GM19328 (cell line): Measurements from ENCODE around the gene SELENOK.
"Not testable (repeated sequence)": the region's sequence is repeated elsewhere in the genome, so short reads cannot be mapped to it uniquely, and the experiment has no call there.

ENCODE experiments used
- ATAC-seq: cut with Tn5 transposase; IDR thresholded peaks from one replicate; pipeline ENCODE4 v1.9.1; 2021; ENCODE audit warnings: mild to moderate bottlenecking, moderate library complexity; ENCODE audit not compliant: unreplicated experiment

The SELENOK gene

DNA sequence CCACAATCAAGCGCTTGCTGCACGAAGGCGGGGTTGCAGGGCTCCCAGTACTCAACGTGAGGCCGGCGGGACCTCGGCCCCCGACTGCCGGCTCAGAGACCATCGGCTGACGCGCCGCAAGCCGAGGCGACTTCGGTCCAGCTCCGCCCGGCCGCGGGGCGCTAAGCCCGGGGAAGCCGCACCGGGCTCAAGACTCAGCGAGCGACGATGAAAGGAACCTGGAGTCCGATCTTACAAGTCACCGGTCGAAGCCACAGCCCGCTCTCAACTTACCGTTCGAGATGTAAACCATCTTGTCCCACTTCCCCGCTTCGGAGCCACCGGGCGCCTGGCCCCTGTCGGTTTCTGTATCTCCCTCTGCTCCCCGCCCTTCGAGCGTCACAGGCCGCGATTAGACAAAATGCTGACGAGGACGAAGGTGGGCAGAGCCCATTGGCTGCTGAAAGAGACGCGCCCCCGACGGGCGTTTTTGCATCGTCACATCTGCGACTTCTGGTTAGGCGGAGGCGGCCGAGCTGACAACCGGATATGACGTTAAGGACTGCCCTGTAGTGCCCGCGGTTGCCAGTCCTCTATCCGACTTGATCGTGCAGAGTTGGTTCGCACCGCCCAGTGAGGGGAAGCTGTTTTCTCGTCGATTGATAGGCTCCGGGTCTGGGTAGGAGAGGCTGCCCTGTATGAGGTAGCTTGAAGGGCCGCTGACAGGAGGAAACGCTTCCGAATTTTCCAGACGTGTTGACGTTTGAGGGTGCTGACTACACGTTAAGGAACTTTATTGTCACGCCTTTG lies at the start of gene SELENOK:
Gene SELENOK (minus strand): TSS at position 363 of the 789 bp plus-strand sequence.
- peak; percentile 99 for ATAC-seq

- ATAC-seq = no peak
These were observed 49.5 kb upstream of the SELENOK start for GRCh38 chr3:53941184-53941583.

DNA sequence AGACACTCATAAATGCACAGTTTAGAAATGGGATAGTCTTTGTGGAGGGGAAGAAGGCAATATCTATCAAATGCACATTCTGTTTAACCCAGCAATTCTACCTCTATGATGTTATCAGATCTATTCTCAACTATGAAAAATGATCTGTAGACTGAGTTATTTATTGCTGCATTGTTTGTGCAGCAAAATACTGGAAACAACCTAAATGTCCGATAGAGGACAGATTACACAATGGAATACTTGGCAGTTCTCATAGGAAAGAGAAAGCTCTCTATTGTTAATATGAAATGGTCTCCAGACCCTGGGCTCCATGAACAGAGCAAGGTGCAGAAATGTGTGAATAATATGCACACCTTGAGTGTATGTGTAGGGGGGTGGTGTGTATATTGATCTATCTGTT lies 49.0 kb upstream of the SELENOK start:
- no peak for ATAC-seq

GRCh38 chr3:53939813-53940212 lies 48.2 kb upstream of the SELENOK start:
- no peak for ATAC-seq

DNA sequence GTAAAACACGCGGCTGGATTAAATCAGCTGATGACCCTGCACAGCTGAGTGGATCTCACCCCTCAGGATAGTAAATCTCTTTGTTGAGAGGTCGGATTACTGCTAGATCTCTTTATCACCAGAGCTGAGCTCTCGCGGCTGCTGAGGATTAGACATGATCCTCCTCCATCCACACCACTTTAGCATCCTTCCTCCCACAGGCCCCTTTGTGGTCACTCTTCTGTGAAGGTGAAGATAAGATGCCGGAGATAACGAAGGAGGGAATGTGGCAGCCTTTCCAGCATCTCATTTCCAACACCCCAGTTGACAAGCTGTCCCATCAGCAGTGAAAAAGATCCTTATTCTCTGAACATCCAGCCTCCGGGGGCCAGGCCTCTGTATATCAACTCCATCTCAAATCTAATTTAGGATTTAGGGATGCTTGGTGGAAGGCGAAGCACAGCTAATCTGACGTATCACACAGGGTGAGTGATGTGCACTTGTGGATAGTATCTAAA lies 47.5 kb upstream of the SELENOK start:
- ATAC-seq = no peak

GRCh38 chr3:53938645-53939044 lies 47.0 kb upstream of the SELENOK start:
- no peak for ATAC-seq

GRCh38 chr3:53936347-53936746 lies 44.7 kb upstream of the SELENOK start:
- ATAC-seq = no peak

GRCh38 chr3:53935283-53935901 lies 43.7 kb upstream of the SELENOK start:
- ATAC-seq = no peak

GRCh38 chr3:53927208-53927872 lies 35.7 kb upstream of the SELENOK start:
- not testable (repeated sequence) for ATAC-seq

DNA sequence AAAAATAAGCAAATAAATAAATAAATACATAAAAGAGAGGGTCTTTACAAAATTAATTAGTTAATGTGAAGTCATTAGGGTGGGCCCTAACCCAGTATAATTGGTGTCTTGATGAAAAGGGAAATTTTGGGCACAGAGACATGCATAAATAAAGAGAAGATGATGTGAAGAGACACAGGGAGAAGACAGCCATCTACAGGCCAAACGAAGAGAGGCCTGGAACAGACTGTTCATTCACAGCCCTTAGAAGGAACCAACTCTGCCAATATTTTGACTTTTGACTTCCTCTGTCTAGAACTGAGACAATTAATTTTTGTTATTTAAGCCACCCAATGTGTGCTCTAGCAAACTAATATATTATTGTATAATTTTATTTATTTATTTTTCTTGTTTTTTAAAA lies 29.6 kb upstream of the SELENOK start:
- no peak for ATAC-seq

- ATAC-seq = no peak
These were observed 28.1 kb upstream of the SELENOK start for GRCh38 chr3:53919741-53920140.

GRCh38 chr3:53913401-53913800 lies 21.7 kb upstream of the SELENOK start:
- ATAC-seq = no peak

GRCh38 chr3:53902711-53903110 lies 11.1 kb upstream of the SELENOK start:
- no peak for ATAC-seq

DNA sequence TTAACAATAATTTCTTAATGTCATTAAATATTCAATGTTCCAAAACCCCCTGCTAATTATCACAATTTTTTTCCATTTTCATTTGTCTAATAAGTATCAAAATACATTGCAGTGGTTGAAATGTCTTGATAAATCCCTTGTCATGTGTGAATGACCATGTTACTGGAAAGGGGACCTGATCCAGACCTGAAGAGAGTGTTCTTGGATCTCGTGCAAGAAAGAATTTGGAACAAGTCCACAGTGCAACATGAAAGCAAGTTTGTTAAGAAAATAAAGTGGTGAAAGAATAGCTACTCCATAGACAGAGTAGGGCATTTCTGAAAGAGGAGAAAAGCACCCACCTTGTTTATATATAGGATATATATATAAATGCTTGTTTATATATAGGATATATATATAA lies 10.4 kb upstream of the SELENOK start:
- no peak for ATAC-seq

DNA sequence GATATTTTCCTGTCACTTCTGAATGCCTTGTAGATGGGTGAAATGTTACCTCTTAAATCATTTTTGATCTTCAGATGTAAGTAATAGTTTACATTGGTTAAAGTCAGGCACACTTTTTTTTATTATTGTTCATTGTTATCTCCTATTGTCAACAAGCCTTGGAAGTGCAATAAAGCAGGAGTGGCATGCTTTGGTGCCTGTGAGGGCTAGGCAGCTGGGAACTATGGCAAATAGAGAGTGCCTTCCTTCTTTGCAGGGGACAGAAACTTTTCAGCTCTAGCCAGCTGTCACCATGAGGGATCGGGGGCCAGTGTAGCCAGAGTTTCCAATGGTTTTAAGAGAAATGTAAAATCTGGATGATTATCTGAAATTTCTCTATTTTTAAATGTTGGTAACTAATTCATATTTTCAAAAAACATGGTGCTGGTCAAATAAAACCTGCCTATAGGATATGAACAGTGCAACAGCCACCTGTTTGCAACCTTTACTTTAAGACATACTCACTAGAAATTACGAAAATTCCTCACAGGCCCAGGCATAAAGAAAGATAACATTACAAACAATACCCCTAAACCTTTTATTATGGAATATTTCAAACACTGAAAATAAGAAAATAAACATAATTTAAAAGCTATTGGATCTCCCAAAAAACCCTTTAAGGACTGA lies 9.1 kb upstream of the SELENOK start:
- no peak for ATAC-seq

DNA sequence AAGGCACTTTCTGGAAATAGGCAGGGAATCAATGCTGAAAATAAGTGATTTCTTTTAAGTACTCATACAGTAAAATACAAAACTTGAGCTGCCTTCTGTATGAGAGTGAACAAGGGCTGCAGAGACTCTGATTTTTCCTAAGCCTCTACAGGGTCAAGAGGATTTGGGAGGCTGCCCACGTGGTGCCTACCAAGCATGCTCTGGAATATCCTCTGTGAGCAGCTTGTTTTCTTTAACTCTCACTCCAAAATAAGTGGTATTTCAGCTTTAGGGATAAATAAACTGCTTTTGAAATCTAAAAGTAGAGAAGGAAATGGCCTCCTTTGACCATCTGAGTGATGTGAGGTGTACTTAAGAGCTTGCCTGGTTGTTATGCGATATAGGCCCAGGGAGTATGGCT lies 8.1 kb upstream of the SELENOK start:
- ATAC-seq = no peak

DNA sequence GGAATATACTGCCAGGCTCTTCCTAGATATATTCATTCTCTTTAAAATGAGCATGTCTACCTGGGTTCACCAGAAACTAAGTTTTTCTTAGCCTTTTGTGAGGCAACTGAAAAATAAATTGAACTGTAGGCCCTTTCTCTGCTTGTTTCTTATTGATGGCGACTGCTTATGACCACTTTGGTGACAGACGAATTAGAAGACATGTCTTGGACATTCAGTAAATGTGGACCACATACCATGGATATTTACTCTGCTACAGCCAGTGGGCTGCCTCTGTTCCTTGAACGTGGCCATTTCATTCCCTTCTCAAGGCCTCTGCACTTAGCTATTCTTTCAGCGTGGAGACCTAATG lies 603 bp upstream of the SELENOK start:
- ATAC-seq = no peak

DNA sequence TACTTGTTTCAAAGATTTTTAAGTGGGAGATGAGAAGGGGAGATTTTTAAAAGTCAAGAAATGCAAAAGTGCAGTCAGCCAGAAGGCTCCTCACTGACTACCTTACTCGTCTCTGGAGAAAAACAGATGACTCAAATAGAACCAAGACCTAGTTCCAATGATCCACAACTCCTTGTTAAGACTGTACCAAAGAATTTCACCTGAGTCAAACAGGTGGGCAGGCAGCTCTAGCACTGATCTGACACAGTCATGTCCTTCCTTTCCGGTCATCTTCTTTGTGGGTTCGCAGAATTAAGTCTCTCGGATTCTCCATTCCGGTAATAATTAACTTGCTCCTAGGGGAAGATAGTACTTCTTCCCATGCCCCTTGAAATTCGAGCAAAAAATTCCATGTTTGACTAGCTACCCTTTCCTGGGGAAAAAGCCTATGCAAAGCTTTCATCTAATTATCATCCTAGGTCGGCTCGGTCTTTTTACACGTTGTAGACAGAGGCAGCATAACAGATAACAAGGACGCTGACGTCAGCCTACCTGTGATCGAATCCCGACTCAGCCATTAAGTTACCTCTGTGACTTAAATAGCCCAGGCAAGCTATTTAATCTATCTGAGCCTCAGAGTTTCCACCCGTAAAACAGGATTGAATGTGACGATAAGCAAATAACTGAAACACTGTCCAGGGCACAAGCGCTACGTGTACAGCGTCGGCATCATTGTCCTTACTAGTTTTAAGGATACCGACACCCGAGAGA lies 758 bp downstream of the SELENOK start:
- ATAC-seq = no peak

DNA sequence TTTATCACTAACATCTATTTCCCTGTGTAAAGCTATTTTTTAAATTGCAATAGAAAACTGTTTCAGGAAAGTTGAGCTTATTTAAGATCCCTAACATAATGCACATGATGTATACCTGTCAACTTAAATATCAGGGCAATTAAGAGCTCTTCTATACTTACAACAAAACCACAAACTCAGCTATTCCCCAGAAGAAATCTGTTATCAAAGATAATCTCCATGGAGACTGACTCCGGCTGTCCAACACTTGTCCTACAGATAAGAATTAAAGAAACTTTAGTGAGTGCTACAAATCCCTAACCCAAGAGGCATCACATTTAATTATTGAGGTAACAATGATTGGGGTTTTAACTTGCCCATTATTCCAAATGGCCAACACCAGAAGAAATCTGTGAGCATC lies 3.4 kb downstream of the SELENOK start:
- no peak for ATAC-seq

DNA sequence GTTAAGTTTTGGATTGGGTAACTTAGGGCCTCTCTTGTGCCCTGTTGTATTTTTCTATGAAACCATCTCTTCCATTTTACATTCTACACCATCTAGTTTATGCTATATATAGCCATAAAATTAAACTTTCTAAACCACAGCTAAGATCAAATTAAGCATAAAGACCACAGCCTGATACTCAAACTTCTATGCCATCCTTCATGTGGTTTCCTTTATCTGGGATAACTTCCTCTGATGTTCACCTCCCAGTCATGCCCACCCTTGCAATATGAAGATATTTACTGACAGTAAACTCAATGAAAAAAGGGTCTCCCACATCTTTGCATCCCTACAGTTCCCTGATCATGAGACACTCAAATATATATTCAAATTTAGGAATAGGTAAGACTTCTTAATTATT lies 4.2 kb downstream of the SELENOK start:
- ATAC-seq = no peak

DNA sequence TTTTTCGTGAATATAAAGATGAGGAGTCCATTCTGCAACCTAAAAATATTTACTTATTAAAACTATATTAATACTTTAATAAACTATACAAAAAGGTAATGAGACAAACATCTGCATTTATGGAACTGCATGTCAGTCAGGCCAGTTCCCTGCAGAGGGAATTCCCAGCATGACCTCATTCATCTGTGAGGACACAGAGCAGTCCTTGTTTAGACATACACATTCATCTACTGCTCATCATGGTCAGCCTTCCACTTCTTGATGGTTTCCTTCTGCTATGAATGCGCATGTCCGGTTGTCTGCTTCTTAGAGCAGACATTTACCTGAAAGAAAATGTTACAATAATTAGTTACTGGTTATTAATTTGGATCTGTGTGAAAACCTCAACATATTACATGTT lies 6.4 kb downstream of the SELENOK start:
- ATAC-seq = no peak
